Activated CD4-positive, alpha-beta T cell treated with anti-CD3 and anti-CD28 coated beads, Interleukin-2, Interleukin-4, amounts not matched to agents 100 ng/mL and 50 ng/mL, durations not matched to agents 16 hours and 8 hours (primary cell): ENCODE measurements around the gene EYS.

Experiments used
- DNase-seq: peaks from one replicate; pipeline ENCODE4 v3.0.0-alpha.2; 2020; ENCODE audit warnings: low spot score

EYS gene

DNA sequence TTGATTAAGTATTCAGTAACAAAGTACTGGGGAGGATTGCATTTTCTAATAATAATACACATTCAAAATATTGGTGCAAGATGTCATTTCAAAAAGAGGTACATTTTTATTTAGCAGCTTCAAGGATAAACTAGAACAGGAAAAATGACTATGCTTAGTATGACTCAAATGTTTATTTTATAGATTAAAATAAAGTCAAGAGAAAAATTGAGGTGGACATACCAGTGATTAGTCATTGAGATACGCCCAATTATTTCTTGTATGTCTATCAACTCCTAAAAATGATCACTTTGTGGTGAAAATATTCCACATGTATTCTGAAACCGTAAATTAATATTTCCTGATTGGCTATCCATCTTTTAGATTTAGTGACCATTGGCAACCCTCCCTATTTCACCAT, 1974.7 kb downstream of the EYS start:
- no peak for DNase-seq

DNA sequence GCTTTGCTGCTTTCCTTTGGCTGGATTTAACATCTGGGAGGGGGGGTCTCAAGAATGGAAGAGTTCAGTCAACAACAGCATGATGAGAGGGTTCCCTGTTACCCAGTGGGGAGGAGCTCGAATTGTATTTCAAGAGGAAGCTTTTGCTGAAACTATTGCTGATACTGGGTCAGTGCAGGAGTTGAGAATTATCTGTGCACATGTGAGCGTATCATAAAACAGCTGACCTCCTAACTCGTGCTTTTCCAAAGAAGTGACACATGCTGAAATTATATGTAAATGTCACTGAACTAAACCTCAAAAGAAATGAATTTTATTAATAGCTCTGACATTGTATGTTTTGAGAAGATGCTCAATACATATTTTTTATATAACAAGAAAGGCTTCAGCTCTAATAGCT, 1975.1 kb downstream of the EYS start:
- no peak for DNase-seq

DNA sequence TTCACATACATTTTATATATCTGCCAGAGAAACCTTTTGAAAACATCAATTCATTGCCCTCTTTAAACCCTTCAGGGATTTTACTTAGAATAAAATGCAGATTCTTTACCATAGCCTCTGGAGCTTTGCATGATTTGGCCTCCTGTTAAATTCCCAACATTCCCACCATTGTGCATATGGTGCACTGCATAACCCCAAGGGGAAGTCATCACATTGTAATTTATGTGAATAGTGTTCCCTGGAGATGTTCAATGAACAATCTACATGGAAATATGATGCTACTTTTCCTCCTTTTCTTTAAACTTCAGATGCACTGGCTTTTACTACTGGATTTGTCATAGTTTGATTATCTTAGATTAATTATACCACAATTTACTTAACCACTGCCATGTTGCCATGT, 1976.7 kb downstream of the EYS start:
- DNase-seq = no peak

DNA sequence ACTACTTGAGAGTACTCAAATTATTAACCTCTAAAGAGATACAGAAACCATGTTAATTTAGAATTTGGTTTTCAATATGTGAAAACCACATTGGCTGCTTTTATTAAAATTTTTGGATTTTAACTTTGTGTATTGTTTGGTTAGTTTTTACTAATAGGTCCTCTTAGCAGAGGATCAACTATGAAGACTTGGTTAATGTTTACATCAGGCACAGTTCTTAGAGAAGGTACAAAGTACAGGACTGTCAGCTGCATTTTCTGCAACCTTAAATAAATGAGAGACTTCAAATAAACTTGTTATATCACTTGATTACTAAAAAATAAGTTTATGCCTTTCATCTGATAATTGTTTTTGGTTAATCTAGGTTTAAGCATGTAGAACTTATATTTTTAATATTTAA, 1982.3 kb downstream of the EYS start:
- no peak for DNase-seq

DNA sequence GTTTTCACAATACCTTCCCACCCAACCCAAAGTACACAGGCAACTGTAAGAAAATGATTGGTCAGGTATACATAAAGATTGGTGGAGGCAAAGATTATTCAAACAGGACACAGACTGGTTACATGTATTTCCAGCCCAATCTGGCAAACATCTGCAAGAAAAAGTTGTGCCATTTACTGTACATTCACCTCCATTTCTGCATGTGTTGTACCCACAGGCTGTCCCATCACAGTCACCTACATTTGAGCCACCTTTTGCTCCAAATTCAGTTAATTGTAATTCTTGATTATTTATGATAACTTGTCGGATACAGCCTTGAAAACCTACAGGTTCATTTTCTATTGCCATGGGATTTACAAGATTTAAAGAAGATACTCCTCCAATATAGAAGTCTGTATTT, 1985.8 kb downstream of the EYS start:
- no peak for DNase-seq

DNA sequence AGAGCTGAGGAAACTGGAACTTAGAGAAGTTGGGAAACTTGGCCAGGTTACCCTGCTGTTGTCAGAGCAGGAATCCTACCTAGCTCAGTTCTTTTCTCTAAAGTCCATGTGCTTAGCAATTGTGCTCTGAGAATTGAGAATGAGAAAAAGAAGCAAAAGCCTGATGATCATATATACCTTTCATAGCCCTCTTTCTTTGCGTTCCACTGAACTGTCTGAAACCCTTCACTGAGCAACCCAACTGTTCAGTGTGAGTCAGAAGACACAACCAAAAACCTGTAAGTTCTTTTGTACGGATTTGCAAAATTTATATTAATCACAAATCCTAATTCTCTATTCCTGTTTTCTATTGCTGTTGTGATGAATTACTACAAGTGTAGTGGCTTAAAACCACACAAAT, 1990.9 kb downstream of the EYS start:
- DNase-seq = no peak

DNA sequence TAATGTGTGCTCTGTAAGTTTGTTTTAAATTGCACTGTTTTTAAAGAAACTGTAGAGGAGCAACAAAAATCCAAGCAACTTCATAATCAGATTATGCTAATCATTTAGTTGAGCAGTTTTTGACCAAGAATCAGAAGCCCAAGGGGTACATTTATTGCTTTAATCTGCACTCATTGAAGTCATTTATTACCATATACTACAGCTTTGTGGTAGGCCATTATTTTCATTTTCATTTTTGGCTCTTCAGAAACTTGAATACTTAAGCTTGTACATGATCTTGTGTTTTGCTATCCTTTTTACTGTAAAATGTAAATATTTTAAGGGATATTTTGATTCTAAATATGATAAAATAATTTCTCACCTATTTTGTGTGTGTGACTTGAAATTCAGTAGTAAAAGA, 1992.9 kb downstream of the EYS start:
- DNase-seq = no peak

DNA sequence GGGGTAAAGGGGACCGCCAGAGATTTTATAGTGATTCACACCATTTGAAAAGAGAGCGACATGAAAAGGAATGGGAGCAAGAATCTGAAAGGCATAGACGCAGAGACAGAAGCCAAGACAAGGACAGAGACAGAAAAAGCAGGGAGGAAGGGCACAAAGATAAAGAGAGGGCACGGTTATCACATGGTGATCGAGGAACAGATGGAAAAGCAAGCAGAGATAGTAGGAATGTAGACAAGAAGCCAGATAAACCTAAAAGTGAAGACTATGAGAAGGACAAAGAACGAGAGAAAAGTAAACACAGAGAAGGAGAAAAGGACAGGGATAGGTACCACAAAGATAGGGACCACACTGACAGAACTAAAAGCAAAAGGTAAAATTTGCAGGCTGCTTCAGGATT, 1993.7 kb downstream of the EYS start:
- no peak for DNase-seq

DNA sequence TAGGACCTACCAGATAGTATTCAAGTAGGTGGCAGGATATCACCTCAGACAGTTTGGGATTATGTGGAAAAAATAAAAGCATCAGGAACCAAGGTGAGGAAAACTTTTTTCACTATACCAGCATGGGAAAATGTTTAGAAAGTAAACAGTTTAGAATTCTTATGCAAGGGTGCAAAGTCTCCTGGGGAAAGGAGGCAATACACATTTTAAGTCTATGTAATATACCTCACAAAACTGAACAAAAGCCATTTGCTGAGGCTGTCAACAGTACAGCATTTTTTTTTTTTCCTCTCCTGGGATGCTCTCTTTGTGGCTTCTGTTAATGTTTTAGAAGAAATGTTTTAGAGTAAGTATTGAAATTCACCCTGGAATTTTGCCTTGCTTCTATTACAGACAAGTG, 1997.9 kb downstream of the EYS start:
- DNase-seq = no peak

DNA sequence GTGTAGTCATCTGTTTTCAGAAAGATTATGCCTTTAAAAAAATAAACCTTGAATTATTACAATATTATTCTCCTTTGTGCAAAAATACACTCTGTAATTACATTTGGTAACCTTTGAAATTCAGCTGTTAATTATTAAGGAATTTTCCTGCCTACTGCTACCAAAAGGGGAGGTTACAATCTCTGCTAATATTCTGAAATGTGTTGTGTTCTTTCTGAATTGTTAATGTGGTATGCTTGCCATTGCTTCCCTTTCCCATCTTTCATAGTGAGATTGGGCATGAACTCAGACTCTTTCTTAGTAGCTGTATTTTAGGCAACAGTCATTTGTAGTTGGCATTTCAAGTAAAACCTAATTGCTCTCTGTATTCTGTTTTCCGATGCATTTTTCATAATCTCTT, 1998.4 kb downstream of the EYS start:
- DNase-seq = no peak

DNA sequence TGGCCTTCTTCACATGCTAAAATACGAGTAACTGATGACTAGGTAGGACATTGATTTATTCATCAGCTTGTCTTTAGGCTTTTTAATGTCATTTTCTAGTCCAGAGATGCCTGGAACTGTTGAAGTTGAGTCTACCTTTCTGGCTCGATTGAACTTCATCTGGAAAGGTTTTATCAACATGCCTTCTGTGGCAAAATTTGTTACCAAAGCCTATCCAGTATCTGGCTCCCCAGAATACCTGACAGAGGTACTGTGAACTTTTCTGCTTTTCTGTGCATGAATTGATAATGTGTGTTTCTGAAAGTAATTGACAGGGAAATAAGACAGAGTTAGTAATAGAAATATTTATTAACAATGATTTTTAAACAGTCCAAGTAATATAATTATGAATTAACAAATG, 2000.4 kb downstream of the EYS start:
- no peak for DNase-seq

DNA sequence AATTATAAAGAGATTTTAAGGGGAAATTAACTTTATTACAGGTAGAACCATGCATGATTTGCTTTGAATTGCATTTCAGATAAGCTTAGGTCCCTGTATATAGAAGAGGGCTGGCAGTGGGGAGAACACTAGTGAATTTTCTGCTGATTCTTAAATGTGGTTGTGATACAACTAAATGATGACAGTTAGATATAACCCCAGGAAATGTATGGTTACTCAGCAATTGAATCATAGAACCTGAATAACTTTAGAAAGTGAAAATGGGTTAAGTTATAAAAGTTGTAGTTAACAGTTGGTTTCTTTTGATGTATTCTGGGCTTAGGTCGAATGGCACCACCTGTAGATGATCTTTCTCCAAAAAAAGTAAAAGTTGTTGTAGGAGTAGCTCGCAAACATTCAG, 2001.3 kb downstream of the EYS start:
- no peak for DNase-seq

DNA sequence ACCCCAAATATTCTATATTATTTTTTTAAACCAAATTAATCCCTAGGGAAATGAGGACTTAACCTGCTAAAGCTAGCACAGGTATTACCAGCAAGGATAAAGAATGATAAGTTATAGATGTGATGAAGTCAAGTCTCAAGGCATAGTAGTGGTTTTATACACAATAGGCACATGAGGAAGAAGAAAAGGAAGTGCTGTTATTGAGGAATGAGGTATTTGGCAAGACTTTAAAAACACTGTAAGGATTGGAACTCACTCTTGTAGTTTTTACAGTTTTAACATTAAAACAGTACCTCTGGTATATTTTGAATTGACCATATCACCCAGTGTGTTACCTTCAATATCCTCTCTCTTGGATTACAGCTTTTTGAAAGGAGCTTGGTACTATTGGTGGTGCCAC, 2016.8 kb downstream of the EYS start:
- no peak for DNase-seq

DNA sequence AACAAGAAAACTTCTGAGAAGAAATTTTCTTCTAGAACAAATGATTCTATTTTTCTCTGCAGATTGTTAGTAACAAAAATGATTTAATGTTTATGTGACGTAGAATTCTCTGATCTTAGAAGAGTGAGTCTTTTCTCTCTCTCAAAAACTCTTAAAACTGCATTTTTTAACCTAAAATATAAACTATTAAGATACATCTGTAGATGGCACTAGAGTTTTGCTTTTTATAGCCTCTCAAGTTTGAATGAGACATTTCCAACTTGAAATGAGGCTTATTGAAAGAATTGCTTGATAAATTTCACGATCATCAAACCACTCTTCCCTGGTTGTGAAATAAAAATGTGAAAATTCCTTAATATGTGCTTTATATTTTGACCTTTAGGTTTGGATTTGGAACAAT, 2017.6 kb downstream of the EYS start:
- DNase-seq = no peak

DNA sequence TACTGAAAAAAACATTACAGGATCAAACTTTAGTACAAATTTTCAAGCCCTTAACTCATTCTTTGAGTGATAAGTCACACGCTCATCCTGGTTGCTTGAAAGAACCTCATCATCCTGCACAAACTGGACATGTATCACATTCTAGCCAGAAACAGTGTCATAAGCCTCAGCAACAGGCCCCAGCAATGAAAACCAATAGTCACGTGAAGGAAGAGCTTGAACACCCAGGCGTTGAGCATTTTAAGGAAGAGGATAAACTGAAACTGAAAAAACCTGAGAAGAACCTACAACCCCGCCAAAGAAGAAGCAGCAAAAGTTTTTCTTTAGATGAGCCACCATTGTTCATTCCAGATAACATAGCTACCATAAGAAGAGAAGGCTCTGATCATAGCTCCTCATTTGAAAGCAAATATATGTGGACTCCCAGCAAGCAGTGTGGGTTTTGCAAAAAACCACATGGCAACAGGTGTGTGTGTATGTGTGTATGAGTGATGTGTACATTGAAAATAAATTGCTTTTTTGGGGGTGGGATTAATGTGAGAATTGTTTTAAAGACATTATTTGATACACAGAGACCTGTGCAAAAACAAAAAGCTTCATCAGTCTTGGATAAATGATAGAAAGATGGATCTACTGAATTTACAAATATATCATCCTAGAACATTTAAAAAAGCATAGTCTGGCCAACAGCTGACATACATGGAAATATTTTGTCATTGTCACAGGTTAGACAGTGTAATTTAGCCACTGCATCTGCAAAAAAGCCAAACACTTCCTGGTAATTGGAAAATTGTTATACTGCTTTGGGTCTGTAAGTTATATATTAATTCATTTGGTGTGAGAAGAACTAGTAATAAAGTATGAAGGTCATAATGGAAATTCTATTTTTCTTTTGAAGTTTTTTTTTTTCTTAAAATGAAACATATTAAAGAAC, 2021.3 kb downstream of the EYS start:
- no peak for DNase-seq

DNA sequence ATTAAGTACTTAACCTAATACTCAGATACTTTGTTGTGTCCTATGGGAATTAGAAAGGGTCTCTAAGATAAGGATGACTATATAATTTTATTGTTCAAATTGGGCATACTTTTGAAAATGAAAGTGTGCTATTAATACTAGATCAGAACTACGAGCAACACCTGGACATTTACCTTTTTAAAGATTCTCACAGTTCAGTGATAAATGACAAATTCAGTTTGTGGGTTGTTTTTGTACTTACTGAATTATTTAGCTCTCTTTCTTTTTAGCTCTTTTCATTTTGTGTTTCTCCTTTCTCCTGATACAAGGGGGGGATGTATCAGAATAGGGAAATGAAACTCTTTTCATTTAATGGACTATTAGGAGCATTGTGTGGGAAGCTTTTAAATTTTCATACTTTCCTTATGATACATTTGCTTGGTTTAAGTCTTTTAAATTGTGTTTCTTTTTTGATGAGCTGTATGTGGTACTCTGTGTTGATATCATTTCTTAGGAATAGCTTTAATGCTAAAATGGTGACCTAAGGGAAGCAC, 2023.9 kb downstream of the EYS start:
- no peak for DNase-seq

DNA sequence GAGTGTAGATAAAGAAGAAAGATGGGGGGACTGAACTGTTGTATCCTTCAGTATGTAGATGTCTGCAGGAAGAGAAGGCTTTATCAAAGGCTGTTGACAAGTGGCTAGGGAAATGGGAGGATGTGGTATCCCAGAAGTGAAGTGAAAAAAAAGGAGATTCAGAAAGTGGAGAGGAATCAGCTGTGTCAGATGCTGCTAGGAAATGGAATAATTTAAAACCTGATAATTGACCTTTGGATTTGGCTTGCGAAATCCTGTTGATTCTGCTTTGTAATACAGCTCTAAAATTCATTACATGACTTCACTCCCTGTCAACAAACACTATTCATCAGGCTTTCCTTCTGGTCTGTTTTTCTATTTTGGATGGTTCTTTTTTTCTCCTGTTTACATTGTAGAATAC, 2029.7 kb downstream of the EYS start:
- DNase-seq = no peak

DNA sequence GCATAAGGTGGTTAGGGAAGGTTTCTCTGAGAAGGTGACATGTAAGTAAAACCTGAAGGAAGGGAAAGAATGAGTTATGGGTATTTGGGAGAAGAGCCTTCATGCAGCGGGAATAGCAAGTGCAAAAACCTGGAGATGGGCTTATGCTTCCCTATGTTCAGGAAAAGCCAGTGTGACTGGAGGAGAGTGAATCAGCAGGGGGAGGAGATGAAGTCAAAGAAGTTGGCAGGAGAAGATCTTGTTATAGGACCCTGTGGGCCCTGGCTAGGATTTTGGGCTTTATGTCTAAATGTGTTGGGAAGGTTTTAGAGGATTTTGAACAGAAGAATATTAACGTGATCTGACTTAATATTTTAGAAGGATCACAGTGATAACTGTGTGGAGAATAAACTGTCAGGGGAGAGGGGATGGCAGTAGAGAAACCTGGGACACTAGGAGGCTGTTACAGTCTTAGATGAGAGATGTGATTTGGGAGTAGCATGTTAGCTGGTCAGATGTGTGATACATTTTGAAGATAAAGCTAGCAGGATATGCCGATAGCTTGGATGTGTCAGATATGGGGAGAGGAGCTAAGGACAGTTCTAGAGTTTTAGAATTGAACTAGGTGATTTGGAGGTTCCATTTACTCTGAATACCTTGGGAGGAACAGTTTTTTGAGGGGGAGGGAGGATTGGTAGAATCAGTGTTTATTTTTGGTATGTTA, 2030.5 kb downstream of the EYS start:
- DNase-seq = no peak

DNA sequence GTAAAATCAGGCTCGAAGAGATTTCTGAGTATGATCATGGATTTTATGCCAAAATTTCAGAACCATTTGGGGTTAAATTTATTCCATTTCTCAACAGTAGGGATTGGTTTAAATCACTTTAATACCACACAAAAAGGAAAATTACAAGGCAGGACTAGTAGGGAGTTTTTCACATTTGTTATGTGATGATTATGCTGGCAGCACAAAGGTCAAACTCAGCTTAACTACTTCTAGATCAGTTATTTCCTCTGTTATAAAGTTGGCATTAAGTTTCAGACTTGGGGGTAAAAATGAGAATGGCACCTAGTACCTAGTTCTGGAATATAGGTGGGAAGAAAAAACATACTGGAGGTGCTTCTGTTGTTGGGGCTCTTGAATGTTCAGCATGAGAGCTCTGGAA, 2031.9 kb downstream of the EYS start:
- DNase-seq = no peak

DNA sequence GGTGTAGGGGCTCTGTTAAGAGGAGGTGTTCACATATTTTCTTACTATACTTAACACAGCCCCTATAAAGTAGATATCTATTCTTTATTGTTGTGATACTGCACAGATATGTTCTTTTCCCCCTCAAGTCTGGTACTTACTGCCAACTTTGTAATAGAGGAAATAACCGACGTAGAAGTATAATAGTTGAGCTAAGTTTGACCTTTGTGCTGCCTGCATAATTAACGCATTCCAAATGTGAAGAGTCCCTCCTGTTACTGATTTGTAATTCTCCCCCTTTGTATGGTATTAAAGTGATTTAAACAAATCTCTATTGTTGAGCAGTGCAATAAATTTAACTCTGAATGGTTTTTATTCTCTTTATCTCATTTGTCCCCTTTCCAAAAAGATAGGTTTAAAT, 2032.4 kb downstream of the EYS start:
- DNase-seq = no peak

DNA sequence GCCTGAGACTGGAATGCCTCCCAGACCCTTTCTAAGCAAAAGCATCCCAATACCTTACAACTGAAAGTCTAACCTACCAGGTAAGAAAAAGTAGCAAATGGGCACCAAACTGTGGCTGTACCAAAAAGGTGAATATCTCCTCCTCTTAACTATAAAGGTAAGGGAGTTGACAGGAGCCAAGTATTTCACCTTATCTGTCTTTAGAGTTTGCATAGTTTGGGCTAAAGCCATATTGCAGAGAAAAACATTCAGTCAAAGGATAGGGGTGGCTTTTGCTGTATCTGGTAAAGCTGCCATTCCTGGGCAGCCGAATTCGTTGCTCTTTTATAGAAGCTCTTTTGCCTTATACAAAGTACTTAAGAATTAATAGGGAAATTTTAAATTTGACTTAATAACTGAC, 2033.3 kb downstream of the EYS start:
- DNase-seq = no peak

DNA sequence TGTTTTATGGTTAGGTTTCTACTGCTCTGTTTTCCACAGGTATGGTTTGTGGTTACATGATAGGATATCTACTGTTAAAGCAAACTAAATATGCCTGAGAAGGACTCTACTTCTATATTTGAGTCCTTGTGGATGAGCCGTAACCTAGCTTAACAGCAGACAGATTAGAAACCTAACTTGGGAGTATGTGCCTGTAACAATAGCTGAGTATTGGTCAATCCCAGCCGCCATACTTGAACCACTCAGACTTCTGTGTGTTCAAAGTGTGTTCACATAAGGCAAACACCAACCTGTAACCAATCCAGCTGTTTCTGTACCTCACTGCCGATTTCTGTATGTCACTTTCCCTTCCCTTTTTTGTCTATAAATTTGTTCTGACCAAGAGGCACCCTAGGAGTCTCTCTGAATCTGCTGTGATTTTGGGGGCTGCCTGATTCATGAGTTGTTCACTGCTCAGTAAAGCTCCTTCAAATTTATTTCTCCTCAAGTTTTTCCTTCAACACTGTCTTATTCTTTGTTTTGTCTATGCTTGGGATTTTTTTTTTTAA, 2034.4 kb downstream of the EYS start:
- DNase-seq = no peak

DNA sequence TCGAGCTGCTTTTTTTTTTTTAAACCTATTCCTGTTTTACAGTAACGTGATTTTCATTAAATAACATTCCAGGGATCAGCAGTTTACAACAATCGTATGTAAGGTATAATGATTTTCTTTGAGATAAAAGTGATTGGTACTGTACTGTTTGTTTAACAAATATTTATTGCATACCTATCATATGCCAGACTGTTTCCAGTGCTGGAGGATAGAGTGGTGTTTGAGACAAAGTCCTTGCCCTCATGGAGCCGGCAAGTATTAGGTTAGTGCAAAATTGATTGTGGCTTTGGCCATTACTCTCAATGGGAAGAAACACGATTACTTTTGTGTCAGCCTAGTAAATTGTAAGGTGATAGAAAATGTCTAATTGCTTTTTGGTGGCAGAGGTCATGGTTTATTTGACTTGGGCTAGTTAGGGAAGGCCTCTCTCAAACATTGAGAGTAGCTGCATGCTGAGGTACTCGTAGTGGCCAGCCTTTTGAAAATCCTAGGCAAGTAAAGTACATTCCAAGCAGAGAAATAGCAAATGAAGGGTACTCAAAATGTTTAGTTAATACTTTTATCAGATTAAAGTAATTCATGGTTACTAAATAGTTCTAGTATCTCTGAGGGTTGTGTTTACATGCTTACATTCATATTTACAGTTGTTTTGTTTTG, 2035.8 kb downstream of the EYS start:
- DNase-seq = no peak
